BLaER1 (cell line): ENCODE data around the gene SLC49A4.
"Not testable (repeated sequence)": the region's sequence is repeated elsewhere in the genome, so short reads cannot be mapped to it uniquely, and the experiment has no call there.

Experiments
- H3K27ac ChIP-seq: shearing (Covaris generic); formaldehyde crosslinking; 2 replicates; pipeline ENCODE4 v1.8.1; 2022
- H3K27me3 ChIP-seq: shearing (Covaris generic); formaldehyde crosslinking; 2 replicates; pipeline ENCODE4 v1.8.1; 2022
- H3K36me3 ChIP-seq: shearing (Covaris generic); formaldehyde crosslinking; 2 replicates; pipeline ENCODE4 v1.8.1; 2022
- H3K4me1 ChIP-seq: shearing (Covaris generic); formaldehyde crosslinking; 2 replicates; pipeline ENCODE4 v1.8.1; 2022
- H3K4me2 ChIP-seq: shearing (Covaris generic); formaldehyde crosslinking; 2 replicates; pipeline ENCODE4 v1.8.1; 2022
- H3K4me3 ChIP-seq: shearing (Covaris generic); formaldehyde crosslinking; 2 replicates; pipeline ENCODE4 v1.8.1; 2022
- H3K9ac ChIP-seq: shearing (Covaris generic); formaldehyde crosslinking; 2 replicates; pipeline ENCODE4 v1.8.1; 2022
- H3K9me3 ChIP-seq: shearing (Covaris generic); formaldehyde crosslinking; 2 replicates; pipeline ENCODE4 v1.8.1; 2022
- H4K20me1 ChIP-seq: shearing (Covaris generic); formaldehyde crosslinking; 2 replicates; pipeline ENCODE4 v1.8.1; 2022
- Cebpa-rat ChIP-seq: shearing (Covaris generic); IDR thresholded peaks from 2 replicates; pipeline ENCODE4 v1.8.1; 2022

The SLC49A4 gene

GRCh38 chr3:122794779-122795673 lies at the start of gene SLC49A4:
TSS of gene SLC49A4 (plus strand) at chr3:122795069. CDS start at chr3:122795193, 124 bp downstream.
- Histone ChIP-seq H3K4me1 (peaks cover 30% of the 10 kb centered on the region), H3K4me2 (peak within 1 kb of the TSS; percentile 86), H3K4me3 (peak within 1 kb of the TSS; percentile 76), H4K20me1 (0 out of 2 replicates have a peak, but pooled peaks cover 3% of the 10 kb centered on the region), H3K9me3 (no peaks in the 10 kb centered on the region), H3K27me3 (no peaks in the 10 kb centered on the region), H3K36me3 (0 out of 2 replicates have a peak, but pooled peaks cover 5% of the 10 kb centered on the region), H3K9ac (peak within 1 kb of the TSS; percentile 82), H3K27ac (peak within 1 kb of the TSS; percentile 77)
- TF ChIP-seq Cebpa-rat, result no peak

- no peaks in the 10 kb centered on the region for H3K27me3 ChIP-seq
- TF ChIP-seq Cebpa-rat, result no peak
- peaks cover 36% of the 10 kb centered on the region for H3K9me3 ChIP-seq
- H3K27ac ChIP-seq, result no peak overlapping the region
- H3K4me1 ChIP-seq, result no peaks in the 10 kb centered on the region
- H4K20me1 ChIP-seq, result no peaks in the 10 kb centered on the region
- H3K4me2 ChIP-seq, result no peak overlapping the region
- peaks cover 43% of the 10 kb centered on the region for H3K36me3 ChIP-seq
- H3K4me3 ChIP-seq, result no peak overlapping the region
- H3K9ac ChIP-seq, result no peak overlapping the region
Measured at GRCh38 chr3:122745369-122746021, 49.4 kb upstream of the SLC49A4 start.

GRCh38 chr3:122747295-122747694 lies 47.6 kb upstream of the SLC49A4 start:
- H4K20me1 ChIP-seq, H3K9ac ChIP-seq, H3K4me1 ChIP-seq, H3K27me3 ChIP-seq, H3K4me3 ChIP-seq, H3K27ac ChIP-seq, H3K4me2 ChIP-seq: not testable (repeated sequence)
- Histone ChIP-seq H3K36me3 (peaks cover 44% of the 10 kb centered on the region), H3K9me3 (peaks cover 34% of the 10 kb centered on the region)

GRCh38 chr3:122748347-122748746 lies 46.5 kb upstream of the SLC49A4 start:
- Histone ChIP-seq H3K27ac (no peak overlapping the region), H3K4me3 (no peak overlapping the region), H4K20me1 (no peaks in the 10 kb centered on the region), H3K4me1 (no peaks in the 10 kb centered on the region), H3K9ac (no peak overlapping the region), H3K27me3 (no peaks in the 10 kb centered on the region), H3K9me3 (peaks cover 24% of the 10 kb centered on the region), H3K4me2 (no peak overlapping the region), H3K36me3 (peaks cover 39% of the 10 kb centered on the region)
- no peak for TF ChIP-seq Cebpa-rat

- Histone ChIP-seq H3K9ac (no peak overlapping the region), H3K4me1 (no peaks in the 10 kb centered on the region), H3K4me2 (no peak overlapping the region), H3K27ac (no peak overlapping the region), H4K20me1 (no peaks in the 10 kb centered on the region), H3K36me3 (peaks cover 55% of the 10 kb centered on the region), H3K4me3 (no peak overlapping the region), H3K27me3 (no peaks in the 10 kb centered on the region), H3K9me3 (no peaks in the 10 kb centered on the region)
- TF ChIP-seq Cebpa-rat, result no peak
Measured at GRCh38 chr3:122754929-122755328, 39.9 kb upstream of the SLC49A4 start.

- no peaks in the 10 kb centered on the region for H3K4me1 ChIP-seq
- TF ChIP-seq Cebpa-rat, result no peak
- H3K9ac ChIP-seq, result no peak overlapping the region
- no peak overlapping the region for H3K27ac ChIP-seq
- no peaks in the 10 kb centered on the region for H3K27me3 ChIP-seq
- H4K20me1 ChIP-seq, result no peaks in the 10 kb centered on the region
- H3K36me3 ChIP-seq, result peaks cover 53% of the 10 kb centered on the region
- no peaks in the 10 kb centered on the region for H3K9me3 ChIP-seq
- no peak overlapping the region for H3K4me3 ChIP-seq
- no peak overlapping the region for H3K4me2 ChIP-seq
Measured at GRCh38 chr3:122755491-122755890, 39.4 kb upstream of the SLC49A4 start.

- Histone ChIP-seq H3K4me1 (peaks cover 8% of the 10 kb centered on the region; the same call in 1 of the 2 replicates), H3K27me3 (no peaks in the 10 kb centered on the region), H4K20me1 (no peaks in the 10 kb centered on the region), H3K4me3 (no peak overlapping the region), H3K9me3 (no peaks in the 10 kb centered on the region), H3K9ac (no peak overlapping the region), H3K27ac (no peak overlapping the region), H3K4me2 (no peak overlapping the region), H3K36me3 (peaks cover 38% of the 10 kb centered on the region)
- TF ChIP-seq Cebpa-rat, result no peak
Measured at GRCh38 chr3:122758877-122759560, 35.9 kb upstream of the SLC49A4 start.

GRCh38 chr3:122760453-122761271 lies 34.2 kb upstream of the SLC49A4 start:
- Histone ChIP-seq H4K20me1 (no peaks in the 10 kb centered on the region), H3K9me3 (no peaks in the 10 kb centered on the region), H3K4me1 (peaks cover 8% of the 10 kb centered on the region; the same call in 1 of the 2 replicates), H3K9ac (no peak overlapping the region), H3K27me3 (no peaks in the 10 kb centered on the region), H3K4me2 (no peak overlapping the region), H3K4me3 (no peak overlapping the region), H3K36me3 (peaks cover 27% of the 10 kb centered on the region), H3K27ac (no peak overlapping the region)
- TF ChIP-seq Cebpa-rat, result no peak

- H3K9me3 ChIP-seq, result no peaks in the 10 kb centered on the region
- H3K4me3 ChIP-seq, result no peak overlapping the region
- no peak overlapping the region for H3K9ac ChIP-seq
- no peak overlapping the region for H3K4me2 ChIP-seq
- peaks cover 20% of the 10 kb centered on the region; the same call in 1 of the 2 replicates for H3K36me3 ChIP-seq
- H4K20me1 ChIP-seq, result no peaks in the 10 kb centered on the region
- H3K27ac ChIP-seq, result no peak overlapping the region
- H3K4me1 ChIP-seq, result peaks cover 8% of the 10 kb centered on the region; the same call in 1 of the 2 replicates
- no peak for TF ChIP-seq Cebpa-rat
- H3K27me3 ChIP-seq, result no peaks in the 10 kb centered on the region
Measured at GRCh38 chr3:122766430-122766829, 28.4 kb upstream of the SLC49A4 start.
